ENCODE results near the gene GRK6. TPM values are rescaled to one million over a fixed set of nuclear protein-coding genes. Genes with fewer than 3 reads are reported as not detected.
A peak's percentile ranks its signal among the peaks of the same experiment; 100 is the strongest.

Gene GRK6
- total and polyA plus RNA-seq, 2 experiments from 2014 or later: 13.0 to 56.8 TPM

DNA sequence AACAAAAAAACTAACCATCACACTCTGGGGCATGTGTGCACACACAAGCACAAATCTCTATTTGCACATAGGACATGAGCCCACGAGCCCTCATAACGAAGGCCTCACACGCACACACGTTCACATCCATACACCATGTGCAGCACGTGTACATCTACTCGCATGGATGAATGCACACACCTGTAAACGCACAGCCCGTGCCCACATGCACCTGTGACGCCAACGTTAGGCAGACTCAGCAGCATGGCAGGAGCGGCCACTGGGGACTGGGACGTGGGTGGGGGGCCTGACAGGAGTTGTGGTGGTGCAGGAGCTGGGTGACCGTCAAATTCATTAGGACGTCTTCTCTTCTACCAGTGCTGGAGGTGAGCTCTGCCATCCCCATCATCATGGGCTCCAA lies 39.1 kb upstream of the GRK6 start:
- no peak overlapping the region for H3K4me3 Mint-ChIP-seq
- TF ChIP-seq EZH2 (IDR thresholded peaks at IDR 0.05; ENCODE audit: low read depth, unreplicated experiment) (no peak), NANOG (IDR thresholded peaks at IDR 0.05; ENCODE audit: borderline replicate concordance) (no peak), JUNB (IDR thresholded peaks at IDR 0.05; ENCODE audit: unreplicated experiment) (no peak), CREB1 (CRISPR knock-in tag; IDR thresholded peaks at IDR 0.05; ENCODE audit: low read depth) (no peak), ZNF114 (CRISPR knock-in tag; IDR thresholded peaks at IDR 0.05) (no peak)
- peaks cover 18% of the 10 kb centered on the region; the same call in 1 of the 2 replicates for H3K27me3 ChIP-seq (ENCODE audit: insufficient read depth)
- H3K27ac Mint-ChIP-seq: 0 out of 2 replicates have a peak overlapping the region, but pooled peaks have one; percentile 69
- H3K27me3 Mint-ChIP-seq (ENCODE audit: insufficient read depth, low read depth, poor library complexity): peaks cover 29% of the 10 kb centered on the region
- H3K4me3 ChIP-seq: no peak overlapping the region
- no peak overlapping the region for H3K4me2 ChIP-seq
- H2AFZ ChIP-seq: no peak overlapping the region
- H3K79me2 ChIP-seq (replicated peaks; ENCODE audit: insufficient read depth): no peaks in the 10 kb centered on the region
- no peaks in the 10 kb centered on the region for H3K9me2 ChIP-seq (ENCODE audit: insufficient read depth)
- H4K20me1 ChIP-seq (replicated peaks; ENCODE audit: insufficient read depth): no peaks in the 10 kb centered on the region
- H3K9me3 Mint-ChIP-seq: no peaks in the 10 kb centered on the region
- peaks cover 23% of the 10 kb centered on the region for H3K4me1 Mint-ChIP-seq
- no peak overlapping the region for H3K27ac ChIP-seq (ENCODE audit: low read depth)
- no peak for DNase-seq (ENCODE audit: low spot score)
- H3K36me3 Mint-ChIP-seq (ENCODE audit: low read depth): no peaks in the 10 kb centered on the region; the same call in 2 of the 3 replicates
- 0 out of 2 replicates have a peak, but pooled peaks cover 8% of the 10 kb centered on the region for H3F3A ChIP-seq (replicated peaks; ENCODE audit: low read depth)
- no peaks in the 10 kb centered on the region for H3K36me3 ChIP-seq (ENCODE audit: insufficient read depth)
- no peak for ATAC-seq
- no peaks in the 10 kb centered on the region for H3K4me1 ChIP-seq (ENCODE audit: insufficient read depth)

DNA sequence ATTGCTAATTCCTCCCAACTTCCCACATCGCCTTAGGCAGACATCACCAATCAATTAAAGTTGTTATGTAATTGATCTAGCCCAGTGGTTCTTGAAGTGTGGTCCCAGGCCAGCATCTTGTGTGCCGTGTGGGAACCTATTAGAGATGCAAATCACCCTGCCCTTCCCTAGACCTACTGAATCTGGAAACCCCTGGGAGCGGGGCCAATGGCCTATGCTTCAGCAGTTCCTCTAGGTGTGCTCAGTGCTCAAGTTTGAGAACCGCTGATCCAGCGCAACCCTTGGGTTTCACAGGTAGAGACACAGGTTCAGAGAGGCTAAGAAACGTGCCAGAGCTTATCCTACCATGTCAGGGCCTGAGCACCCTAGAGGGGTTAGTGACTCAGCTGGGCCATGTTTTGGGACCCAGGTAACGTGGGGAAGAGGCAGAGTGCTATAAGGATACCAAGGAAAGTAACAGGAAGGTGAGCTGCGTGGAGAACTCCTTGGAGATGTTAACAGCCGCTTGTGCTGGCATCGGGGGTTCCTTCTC lies 37.9 kb upstream of the GRK6 start:
- Mint-ChIP-seq H3K27me3 (ENCODE audit: insufficient read depth, low read depth, poor library complexity) (peaks cover 33% of the 10 kb centered on the region), H3K4me1 (peaks cover 21% of the 10 kb centered on the region), H3K27ac (no peak overlapping the region), H3K9me3 (no peaks in the 10 kb centered on the region), H3K4me3 (no peak overlapping the region), H3K36me3 (ENCODE audit: low read depth) (no peaks in the 10 kb centered on the region; the same call in 2 of the 3 replicates)
- Histone ChIP-seq H3K4me1 (ENCODE audit: insufficient read depth) (no peaks in the 10 kb centered on the region), H3K79me2 (replicated peaks; ENCODE audit: insufficient read depth) (no peaks in the 10 kb centered on the region), H3K9me2 (ENCODE audit: insufficient read depth) (no peaks in the 10 kb centered on the region), H2AFZ (no peak overlapping the region), H3K27ac (ENCODE audit: low read depth) (no peak overlapping the region), H3F3A (replicated peaks; ENCODE audit: low read depth) (0 out of 2 replicates have a peak, but pooled peaks cover 8% of the 10 kb centered on the region), H3K4me3 (no peak overlapping the region), H3K27me3 (ENCODE audit: insufficient read depth) (peaks cover 18% of the 10 kb centered on the region; the same call in 1 of the 2 replicates), H4K20me1 (replicated peaks; ENCODE audit: insufficient read depth) (no peaks in the 10 kb centered on the region), H3K4me2 (no peak overlapping the region), H3K36me3 (ENCODE audit: insufficient read depth) (no peaks in the 10 kb centered on the region)
- no peak for DNase-seq (ENCODE audit: low spot score)
- no peak for ATAC-seq
- TF ChIP-seq, protein P1, sequence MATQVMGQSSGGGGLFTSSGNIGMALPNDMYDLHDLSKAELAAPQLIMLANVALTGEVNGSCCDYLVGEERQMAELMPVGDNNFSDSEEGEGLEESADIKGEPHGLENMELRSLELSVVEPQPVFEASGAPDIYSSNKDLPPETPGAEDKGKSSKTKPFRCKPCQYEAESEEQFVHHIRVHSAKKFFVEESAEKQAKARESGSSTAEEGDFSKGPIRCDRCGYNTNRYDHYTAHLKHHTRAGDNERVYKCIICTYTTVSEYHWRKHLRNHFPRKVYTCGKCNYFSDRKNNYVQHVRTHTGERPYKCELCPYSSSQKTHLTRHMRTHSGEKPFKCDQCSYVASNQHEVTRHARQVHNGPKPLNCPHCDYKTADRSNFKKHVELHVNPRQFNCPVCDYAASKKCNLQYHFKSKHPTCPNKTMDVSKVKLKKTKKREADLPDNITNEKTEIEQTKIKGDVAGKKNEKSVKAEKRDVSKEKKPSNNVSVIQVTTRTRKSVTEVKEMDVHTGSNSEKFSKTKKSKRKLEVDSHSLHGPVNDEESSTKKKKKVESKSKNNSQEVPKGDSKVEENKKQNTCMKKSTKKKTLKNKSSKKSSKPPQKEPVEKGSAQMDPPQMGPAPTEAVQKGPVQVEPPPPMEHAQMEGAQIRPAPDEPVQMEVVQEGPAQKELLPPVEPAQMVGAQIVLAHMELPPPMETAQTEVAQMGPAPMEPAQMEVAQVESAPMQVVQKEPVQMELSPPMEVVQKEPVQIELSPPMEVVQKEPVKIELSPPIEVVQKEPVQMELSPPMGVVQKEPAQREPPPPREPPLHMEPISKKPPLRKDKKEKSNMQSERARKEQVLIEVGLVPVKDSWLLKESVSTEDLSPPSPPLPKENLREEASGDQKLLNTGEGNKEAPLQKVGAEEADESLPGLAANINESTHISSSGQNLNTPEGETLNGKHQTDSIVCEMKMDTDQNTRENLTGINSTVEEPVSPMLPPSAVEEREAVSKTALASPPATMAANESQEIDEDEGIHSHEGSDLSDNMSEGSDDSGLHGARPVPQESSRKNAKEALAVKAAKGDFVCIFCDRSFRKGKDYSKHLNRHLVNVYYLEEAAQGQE (IDR thresholded peaks at IDR 0.05; ENCODE audit: unreplicated experiment): no peak
- TF ChIP-seq, protein P2, sequence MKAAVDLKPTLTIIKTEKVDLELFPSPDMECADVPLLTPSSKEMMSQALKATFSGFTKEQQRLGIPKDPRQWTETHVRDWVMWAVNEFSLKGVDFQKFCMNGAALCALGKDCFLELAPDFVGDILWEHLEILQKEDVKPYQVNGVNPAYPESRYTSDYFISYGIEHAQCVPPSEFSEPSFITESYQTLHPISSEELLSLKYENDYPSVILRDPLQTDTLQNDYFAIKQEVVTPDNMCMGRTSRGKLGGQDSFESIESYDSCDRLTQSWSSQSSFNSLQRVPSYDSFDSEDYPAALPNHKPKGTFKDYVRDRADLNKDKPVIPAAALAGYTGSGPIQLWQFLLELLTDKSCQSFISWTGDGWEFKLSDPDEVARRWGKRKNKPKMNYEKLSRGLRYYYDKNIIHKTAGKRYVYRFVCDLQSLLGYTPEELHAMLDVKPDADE (IDR thresholded peaks at IDR 0.05): no peak
- TF ChIP-seq NANOG (IDR thresholded peaks at IDR 0.05; ENCODE audit: borderline replicate concordance) (no peak), ZNF331 (CRISPR knock-in tag; IDR thresholded peaks at IDR 0.05; ENCODE audit: low read depth) (no peak), STAT1 (IDR thresholded peaks at IDR 0.05; ENCODE audit: unreplicated experiment) (no peak), JUNB (IDR thresholded peaks at IDR 0.05; ENCODE audit: unreplicated experiment) (no peak), EZH2phosphoT487 (IDR thresholded peaks at IDR 0.05; ENCODE audit: unreplicated experiment) (no peak), CREB1 (CRISPR knock-in tag; IDR thresholded peaks at IDR 0.05; ENCODE audit: low read depth) (no peak)
- TF ChIP-seq, protein P3, sequence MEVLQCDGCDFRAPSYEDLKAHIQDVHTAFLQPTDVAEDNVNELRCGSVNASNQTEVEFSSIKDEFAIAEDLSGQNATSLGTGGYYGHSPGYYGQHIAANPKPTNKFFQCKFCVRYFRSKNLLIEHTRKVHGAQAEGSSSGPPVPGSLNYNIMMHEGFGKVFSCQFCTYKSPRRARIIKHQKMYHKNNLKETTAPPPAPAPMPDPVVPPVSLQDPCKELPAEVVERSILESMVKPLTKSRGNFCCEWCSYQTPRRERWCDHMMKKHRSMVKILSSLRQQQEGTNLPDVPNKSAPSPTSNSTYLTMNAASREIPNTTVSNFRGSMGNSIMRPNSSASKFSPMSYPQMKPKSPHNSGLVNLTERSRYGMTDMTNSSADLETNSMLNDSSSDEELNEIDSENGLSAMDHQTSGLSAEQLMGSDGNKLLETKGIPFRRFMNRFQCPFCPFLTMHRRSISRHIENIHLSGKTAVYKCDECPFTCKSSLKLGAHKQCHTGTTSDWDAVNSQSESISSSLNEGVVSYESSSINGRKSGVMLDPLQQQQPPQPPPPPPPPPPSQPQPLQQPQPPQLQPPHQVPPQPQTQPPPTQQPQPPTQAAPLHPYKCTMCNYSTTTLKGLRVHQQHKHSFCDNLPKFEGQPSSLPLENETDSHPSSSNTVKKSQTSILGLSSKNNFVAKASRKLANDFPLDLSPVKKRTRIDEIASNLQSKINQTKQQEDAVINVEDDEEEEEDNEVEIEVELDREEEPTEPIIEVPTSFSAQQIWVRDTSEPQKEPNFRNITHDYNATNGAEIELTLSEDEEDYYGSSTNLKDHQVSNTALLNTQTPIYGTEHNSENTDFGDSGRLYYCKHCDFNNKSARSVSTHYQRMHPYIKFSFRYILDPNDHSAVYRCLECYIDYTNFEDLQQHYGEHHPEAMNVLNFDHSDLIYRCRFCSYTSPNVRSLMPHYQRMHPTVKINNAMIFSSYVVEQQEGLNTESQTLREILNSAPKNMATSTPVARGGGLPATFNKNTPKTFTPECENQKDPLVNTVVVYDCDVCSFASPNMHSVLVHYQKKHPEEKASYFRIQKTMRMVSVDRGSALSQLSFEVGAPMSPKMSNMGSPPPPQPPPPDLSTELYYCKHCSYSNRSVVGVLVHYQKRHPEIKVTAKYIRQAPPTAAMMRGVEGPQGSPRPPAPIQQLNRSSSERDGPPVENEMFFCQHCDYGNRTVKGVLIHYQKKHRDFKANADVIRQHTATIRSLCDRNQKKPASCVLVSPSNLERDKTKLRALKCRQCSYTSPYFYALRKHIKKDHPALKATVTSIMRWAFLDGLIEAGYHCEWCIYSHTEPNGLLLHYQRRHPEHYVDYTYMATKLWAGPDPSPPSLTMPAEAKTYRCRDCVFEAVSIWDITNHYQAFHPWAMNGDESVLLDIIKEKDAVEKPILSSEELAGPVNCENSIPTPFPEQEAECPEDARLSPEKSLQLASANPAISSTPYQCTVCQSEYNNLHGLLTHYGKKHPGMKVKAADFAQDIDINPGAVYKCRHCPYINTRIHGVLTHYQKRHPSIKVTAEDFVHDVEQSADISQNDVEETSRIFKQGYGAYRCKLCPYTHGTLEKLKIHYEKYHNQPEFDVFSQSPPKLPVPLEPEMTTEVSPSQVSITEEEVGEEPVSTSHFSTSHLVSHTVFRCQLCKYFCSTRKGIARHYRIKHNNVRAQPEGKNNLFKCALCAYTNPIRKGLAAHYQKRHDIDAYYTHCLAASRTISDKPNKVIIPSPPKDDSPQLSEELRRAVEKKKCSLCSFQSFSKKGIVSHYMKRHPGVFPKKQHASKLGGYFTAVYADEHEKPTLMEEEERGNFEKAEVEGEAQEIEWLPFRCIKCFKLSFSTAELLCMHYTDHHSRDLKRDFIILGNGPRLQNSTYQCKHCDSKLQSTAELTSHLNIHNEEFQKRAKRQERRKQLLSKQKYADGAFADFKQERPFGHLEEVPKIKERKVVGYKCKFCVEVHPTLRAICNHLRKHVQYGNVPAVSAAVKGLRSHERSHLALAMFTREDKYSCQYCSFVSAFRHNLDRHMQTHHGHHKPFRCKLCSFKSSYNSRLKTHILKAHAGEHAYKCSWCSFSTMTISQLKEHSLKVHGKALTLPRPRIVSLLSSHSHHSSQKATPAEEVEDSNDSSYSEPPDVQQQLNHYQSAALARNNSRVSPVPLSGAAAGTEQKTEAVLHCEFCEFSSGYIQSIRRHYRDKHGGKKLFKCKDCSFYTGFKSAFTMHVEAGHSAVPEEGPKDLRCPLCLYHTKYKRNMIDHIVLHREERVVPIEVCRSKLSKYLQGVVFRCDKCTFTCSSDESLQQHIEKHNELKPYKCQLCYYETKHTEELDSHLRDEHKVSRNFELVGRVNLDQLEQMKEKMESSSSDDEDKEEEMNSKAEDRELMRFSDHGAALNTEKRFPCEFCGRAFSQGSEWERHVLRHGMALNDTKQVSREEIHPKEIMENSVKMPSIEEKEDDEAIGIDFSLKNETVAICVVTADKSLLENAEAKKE (CRISPR knock-in tag; IDR thresholded peaks at IDR 0.05): no peak

Measured in GM23338 (cell line).